Esophagus mucosa (tissue), 1 donor: Measurements from ENCODE around the gene NGB. TPM values are rescaled to one million over a fixed set of nuclear protein-coding genes. Genes with fewer than 3 reads are reported as not detected.
"Not testable (repeated sequence)": the region's sequence is repeated elsewhere in the genome, so short reads cannot be mapped to it uniquely, and the experiment has no call there.

ENCODE experiments used
- ATAC-seq: fragments of 200-7000 bp; cut with Tn5 transposase; one replicate; pipeline ENCODE4 v1.9.1; 2020
- total RNA-seq: library from RNA; stranded (reverse); gene quantifications from one replicate; pipeline ENCODE4 v1.2.4, GENCODE V29; 2023
- donor health status: DM: yes; HTN: yes; CAD: no.

The NGB gene, protein sequence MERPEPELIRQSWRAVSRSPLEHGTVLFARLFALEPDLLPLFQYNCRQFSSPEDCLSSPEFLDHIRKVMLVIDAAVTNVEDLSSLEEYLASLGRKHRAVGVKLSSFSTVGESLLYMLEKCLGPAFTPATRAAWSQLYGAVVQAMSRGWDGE
- not detected for total RNA-seq

DNA sequence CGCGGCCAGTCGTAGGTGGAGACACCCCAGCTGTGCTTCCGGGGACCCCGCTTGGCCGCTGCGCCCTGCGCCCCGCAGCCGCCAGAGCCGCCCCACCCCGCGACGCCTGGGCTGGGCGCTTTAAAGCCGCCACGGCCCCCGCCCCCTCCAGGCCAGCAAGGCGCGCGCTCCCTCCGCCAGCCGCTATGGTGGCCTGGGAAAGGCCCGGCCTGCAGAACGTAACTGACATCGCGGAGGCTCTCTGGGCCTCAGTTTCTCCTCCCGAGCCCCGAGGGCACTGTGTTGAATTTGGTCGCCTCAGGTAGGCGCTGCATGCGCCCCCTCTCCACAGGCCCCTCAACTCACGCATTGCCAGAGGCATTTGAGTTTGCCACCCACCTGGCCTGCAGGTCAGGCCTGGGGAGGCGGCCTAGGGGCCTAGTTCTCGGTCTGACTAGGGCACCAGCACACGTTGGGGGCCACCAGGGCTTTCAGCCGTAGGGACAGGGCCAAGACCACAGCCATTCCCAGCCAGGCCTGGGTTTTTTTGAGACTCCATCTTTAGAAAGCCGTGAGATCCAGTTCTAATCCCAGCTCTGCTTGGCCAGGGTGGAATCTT lies at the start of gene NGB:
NGB (minus strand) TSS at position 94 of the 598 bp plus-strand sequence. CDS start 269 bp downstream, outside the sequence.
- ATAC-seq: peak; percentile 6

DNA sequence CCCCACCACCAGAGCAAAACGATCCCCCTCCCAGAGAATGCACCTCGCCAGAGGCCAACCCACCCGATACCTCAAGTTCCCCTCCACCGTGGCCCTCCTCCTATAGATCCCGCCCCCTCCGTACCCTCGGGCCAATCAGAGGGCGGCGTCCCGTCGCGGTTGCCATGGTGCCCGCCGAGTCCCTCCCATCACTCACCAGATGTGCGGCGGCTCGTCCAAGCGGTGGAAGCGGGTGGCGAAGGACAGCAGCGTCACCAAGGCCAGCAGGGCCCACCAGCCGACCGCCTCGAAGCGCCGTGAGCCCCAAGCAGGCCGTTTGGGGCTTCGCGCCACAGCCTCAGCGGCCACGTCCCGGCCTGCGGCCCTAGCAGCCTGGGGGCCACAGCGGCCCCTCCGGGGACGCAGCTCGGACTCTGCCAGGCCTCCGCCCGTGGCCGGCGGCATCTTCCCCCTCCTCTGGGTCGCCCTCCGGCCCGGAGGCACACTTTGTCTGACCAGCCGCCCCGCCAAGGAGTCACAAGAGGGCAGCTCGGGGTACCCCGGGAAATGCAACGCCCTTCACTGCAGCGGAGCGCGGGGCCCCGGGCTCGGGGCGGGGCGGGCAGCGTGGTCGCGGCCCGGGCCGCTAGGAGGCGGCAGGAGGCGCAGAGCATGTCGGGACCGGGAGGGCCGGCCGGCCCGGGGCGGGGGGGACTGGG lies 49.4 kb upstream of the NGB start, which contains the start of gene POMT2:
POMT2 (minus strand) TSS at position 646 of the 698 bp plus-strand sequence; CDS start at position 444, 202 bp downstream.
- ATAC-seq: peak; percentile 81

DNA sequence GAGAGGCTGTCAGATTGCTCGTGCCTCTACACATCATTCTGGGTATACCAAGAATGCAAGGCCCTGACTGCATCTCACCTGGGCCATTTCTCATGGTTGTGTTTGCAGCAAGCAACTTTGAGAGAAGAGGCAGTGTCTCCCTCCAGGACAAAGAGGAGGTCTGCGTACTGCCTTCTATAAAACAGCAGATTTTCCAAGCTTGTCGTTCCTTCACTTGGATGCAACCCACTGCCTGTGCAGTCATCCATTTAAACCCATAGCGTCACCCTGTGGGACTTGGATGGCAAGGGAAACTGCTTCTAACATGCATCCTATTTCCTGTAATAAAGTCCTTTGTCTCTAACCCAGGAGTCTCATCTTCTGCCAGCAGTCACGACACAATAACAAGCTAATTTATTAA lies 48.4 kb upstream of the NGB start:
- no peak for ATAC-seq

DNA sequence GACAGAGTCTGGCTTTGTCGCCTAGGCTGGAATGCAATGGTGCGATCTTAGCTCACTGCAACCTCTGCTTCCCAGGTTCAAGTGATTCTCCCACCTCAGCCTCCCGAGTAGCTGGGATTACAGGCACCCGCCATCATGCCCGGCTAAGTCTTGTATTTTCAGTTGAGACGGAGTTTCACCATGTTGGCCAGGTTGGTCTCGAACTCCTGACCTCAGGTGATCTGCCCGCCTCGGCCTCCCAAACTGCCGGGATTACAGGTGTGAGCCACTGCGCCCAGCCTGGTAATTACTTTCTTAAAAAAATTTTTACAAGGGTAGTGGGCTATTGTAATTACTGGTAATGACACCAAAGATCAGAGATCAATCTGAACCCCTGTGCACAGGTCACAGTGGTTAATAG lies 47.8 kb upstream of the NGB start:
- not testable (repeated sequence) for ATAC-seq

DNA sequence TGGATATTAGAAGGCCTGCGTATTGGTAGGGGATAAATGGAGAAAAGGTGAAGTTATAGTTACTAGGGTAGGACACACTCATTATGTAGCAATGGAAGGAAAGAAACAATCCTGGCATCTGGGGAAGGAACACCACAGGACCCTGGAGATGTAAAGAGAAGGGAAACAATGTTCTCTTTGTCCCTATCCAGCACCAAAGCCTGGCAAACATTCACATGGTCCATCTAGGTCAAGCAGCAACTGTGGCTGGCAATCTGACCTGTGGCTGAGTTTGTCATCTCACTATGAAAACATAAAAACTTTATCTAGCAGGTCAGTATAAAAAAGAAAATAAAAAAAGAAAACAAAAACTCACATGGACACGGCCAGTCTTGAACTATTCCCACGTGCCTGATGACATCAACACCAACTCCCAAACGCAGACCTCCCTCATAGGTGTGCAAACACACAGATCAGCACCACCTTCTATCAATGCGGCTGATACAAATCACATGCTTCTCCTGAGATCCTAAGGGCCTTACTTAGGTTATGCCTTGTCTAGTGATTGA lies 47.1 kb upstream of the NGB start:
- no peak for ATAC-seq

DNA sequence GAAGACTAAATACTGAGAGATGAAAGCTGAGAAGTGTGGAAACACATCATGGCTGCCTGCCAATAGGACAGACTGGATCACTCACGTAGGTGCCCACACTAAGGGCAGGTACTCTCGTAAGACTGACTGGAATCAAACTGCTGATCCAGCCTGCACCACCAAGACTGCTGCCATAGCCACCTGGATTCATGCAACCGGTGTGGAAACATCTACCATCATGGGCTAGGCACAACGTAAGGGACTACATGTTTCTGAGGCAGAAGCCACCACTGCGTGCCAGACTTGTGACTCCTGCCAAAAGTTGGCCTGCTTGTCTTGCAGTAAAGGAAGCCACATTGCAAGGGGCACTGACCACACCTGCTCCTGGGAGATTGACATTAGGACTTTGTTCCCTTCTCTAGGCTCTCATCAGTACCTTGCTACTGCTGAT lies 45.9 kb upstream of the NGB start:
- ATAC-seq: no peak

DNA sequence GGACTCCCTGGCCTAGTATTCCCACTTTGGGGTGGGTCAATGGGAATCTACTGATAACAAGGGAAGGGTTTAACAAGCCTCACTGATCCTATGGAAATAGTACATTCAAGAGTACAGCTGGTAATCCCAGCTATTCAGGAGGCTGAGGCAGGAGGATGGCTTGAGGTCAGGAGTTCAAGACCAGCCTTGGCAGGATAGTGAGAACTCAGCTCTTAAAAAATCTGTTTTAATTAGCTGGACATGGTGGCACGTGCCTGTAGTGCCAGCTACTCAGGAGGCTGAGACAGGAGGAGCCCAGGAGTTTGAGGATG lies 45.1 kb upstream of the NGB start:
- no peak for ATAC-seq

DNA sequence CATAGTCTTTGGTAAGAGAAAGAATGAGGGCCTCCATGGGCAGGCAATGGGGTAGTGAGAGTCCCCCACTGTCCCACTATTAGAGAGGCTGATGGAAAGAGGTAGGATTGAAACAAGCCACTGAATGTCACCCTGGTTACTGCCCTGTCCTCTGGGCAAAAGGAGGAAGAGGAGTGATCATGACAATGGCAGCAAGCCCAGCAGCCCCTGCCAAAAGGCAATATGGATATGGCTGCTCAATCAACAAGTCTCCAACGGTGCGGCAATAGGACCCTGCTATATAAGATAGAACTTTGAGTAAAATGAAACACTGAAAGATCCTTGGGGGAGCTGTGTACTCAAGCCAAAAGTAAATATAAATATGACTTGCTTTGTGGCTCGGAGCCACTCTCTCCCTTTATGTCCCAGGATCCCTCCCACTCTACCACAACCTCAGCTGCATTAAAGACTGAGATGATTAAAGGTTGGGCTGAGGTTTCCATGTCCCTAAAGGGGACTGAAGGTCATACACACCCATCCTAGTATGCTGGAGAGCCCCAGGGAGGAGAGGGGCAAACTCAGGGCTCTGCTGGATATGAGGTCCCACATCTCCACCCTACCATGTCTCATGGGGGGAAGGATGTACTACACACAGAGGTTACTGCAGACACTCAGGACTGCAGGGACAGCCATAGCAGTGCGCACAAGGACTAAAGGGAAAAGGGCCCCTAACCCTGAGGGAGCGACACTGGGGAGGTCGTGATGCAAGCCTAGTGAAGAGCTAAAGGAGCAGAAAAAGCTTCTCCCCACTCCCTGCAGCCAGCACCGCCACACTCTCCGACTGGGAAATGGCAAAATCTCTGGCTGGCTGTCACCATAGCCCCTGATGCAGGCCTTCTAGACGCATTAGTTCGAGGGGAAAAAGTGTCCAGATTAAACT lies 43.8 kb upstream of the NGB start:
- no peak for ATAC-seq

DNA sequence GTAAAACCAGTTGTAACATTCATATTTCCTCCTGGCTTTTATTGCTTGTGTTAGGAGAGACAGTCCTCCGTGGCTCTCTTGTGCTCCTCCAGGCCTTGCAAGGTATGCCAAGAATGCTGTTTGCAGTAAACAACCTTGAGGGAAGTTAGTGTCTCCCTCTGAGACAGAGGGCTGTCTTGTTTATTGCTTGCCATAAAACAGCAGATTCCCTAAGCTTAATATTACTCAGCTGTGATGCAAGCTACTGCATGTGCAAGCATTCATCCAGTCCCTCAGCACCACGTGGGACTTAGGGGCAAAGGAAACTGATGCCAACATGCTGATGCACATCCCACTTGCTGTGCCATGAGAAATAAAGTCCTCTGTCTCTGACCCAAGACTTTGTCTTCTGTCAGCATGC lies 43.0 kb upstream of the NGB start:
- ATAC-seq: peak; percentile 75

DNA sequence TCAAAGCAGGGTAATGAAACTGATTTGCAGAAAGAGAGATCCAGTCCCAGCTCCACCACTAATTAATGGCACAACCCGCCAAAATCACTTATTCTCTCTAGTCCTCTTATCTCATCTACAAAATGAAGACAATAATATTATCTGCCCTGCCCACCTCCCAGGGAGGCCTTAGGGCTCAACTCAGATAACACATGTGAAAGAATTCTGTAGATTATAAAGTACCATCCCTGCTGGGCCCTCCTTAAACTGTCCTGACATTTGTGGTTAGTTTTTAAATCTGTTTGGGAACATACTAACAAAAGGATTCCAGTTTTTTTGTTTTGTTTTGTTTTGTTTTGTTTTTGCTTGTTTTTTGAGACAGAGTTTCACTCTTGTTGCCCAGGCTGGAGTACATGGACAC lies 42.4 kb upstream of the NGB start:
- no peak for ATAC-seq

DNA sequence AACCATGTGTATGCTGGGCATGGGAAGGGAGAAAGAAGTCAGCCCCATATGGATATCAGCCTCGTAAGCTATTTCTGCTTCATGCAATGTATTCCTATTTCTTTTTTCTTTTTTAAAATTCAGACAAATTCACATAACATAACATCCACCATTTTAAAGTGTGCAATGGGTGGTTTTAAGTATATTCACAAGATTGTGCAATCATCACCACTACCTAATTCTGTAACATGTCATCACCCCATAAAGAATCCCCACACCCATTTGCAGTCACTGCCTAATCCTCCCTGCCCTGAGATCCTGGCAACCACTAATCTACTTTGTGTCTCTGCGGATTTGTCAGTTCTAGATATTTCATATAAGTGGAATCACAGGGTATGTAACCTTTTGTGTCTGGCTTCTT lies 40.2 kb upstream of the NGB start:
- ATAC-seq: peak; percentile 64

DNA sequence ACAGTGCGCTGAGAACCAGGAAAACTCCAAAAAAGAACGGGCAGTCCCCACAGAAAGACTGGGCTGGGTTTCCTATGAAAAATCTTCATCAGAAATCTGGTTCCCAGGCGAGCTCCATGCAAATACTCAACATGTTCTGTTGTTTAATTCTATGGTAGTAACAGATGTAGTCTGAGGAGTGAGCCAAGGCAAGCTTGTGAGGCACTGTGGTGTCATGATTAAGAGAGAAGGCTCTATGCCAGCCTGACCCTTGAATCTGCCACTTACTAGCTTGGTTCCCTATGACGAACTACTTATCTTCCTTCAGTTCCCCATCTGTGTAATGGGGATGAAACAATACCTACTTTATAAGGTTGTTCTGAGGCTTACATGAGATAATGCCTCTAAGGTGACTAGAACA lies 39.0 kb upstream of the NGB start:
- ATAC-seq: no peak

DNA sequence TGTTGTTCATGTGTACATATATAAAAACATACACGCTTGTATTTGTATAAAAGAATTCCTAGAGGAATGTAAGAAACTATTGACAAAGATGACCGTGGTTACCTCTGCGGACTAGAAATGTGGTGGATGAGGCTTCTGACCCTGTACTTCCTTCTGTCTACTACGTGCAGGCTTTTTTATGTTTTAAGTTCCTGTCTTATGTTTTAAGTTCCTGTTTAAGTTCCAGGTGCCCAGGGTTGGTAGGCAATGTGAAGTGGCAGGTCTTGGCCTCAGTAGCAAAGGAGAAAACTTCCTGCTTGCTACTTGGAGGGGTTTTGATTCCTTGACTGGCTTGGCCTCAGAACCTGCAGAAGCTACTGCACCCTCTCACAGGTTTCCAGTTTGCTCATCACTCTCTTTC lies 38.1 kb upstream of the NGB start:
- no peak for ATAC-seq

DNA sequence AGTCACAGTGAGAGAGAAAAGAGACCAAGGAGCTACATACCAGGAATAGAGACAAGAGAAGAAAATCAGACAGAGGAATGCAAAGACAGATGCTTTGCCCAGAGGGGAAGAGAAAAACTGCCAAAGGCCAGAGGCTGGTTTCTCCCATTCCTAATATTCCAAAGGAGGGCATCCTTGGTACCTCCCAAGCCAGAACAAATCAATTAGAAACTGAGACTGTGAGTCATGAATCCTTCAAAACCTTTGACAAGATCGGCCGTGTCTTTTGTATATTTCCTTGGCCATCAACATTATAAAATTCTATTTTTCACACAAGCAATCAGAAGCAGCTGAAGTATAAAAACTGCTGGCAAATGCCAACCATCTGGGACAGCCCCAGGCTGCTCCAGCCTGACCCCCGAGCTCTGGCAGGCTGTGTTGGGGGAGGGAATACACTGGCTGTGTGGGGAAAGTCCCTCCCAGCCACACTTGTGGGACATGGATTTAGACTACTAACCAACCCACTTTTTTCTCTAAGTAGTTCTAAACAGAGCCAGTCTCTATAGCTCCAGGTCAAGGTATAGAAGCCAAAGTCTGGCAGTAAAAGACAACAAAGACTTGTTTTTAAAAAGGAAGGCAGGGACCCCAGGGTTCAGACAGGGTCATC lies 36.0 kb upstream of the NGB start:
- no peak for ATAC-seq

DNA sequence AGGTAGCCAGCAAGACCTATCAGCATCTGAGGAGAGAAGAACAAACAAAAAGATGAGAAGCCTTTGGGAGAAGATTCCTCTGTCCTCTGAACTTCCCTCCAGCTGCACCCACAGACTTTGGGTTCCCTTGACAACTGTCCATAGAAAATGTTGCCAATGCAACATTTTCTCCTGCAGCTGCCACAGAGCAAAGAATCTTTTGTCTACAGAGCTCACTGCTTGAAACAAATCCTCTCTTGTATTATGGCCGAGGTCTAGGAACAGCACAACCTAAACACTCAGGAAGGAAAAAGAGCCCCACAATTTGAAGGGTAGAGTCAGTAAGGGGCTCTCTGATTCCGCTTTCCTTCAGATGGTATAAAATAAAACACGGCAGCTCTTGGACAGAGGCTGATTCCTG lies 35.4 kb upstream of the NGB start:
- ATAC-seq: no peak

DNA sequence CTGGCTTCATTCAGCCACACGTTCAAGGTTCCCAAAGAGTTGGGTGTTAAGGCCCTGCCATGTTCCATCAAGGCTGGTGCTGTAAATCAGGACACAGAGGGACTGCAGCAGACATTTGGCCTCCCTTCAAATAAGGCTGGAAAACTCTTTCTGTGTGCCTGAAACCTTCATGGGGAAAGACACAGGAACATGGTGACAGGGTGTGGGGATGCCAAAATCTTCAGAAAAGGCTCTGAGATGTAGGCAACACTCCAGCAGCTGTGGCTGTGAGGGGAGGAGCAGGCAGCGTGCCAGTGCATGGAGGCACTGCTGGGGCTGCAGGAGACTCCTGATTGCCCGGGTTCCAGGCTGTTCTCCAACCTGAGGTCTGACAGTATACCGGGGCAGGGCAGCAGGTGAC lies 34.7 kb upstream of the NGB start:
- ATAC-seq: no peak

DNA sequence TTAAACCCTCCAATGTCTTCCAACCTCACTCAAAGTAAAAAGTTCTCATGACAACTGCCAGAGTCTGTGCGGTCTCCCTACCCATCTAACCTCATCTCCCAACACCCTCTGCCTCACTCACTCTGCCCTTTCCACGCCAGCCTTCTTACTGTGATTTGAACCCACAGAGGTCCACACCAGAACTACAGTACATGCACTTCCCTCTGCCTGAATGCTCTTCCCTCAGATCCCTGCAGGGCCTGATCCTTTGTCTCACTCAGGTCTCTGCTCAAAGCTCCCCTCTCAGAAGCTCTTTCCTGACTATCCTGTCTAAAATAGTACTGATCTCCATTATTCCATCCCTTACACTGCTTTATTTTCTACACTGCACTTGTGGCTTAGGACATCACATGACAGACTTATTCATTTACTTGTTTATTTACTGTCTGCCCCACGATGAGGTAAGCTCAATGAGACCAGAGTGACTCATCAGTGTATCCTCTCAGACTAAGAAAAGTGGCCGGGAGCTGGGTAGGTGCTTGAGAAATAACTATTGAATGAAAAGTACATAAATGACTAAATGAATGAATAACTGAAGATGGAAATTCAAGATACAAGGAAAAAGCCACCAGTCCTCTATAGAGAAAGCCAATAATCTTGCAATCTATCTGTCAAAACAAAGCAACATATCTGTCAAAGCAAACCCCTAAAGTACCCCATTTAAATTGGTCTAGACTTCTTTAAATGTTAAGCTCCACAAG lies 32.6 kb upstream of the NGB start:
- ATAC-seq: peak; percentile 93

DNA sequence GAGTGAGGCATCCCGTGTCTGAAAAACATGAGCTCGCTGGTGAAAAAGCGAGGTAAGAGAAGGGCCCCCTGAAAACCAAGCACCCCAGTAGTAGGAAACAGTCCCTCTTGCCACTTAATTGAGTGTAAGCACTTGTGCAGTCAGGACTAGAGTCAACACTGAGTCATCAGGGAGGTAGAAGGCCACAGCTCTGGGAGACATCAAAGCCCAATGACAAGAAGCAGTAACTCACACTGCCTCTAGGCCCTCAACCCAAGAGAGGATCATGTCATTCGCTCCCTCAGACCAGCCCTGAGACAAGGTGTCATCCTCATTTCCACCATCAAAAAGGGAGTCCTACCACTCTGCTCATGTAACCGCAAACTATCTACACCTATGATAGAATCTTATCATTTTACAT lies 31.9 kb upstream of the NGB start:
- ATAC-seq: peak; percentile 79

DNA sequence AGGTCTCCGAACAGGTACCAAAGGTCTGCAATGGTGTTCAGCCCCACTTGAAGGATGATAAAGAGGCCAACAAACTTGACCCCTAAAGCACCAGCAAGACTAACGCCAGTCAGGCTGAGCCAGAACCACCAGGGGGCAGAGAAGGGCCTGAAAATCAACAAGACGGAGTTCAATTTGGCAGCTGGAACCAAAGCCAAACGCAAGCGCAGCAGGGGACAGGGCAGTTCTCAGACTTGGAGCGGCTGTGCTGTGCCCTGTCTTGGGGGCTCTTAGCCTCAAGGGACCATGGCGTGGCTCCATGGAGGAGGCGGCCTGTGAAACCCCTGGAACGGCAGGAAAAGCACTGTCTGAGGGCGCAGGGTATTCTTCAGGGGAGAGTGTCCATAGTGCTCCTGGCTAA lies 30.1 kb upstream of the NGB start:
- ATAC-seq: peak; percentile 22

DNA sequence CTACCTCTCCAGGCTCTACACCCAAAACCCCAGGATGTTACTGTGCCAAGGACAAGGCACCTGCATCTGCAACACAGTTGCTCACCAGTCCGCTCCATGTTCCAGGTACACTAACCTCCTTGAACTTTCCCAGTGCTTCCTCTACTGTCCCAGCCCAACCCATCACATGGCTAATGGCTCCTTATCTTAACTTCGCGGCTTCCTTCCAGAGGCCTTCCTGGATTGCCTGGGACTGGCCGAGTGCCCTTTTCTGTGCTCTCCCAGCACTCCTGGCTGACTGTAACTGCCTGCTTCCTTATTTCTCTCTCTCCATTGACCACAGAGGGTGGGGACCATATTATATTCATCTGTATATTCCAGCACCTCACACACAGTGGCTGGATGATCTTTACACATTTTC lies 28.8 kb upstream of the NGB start:
- no peak for ATAC-seq

DNA sequence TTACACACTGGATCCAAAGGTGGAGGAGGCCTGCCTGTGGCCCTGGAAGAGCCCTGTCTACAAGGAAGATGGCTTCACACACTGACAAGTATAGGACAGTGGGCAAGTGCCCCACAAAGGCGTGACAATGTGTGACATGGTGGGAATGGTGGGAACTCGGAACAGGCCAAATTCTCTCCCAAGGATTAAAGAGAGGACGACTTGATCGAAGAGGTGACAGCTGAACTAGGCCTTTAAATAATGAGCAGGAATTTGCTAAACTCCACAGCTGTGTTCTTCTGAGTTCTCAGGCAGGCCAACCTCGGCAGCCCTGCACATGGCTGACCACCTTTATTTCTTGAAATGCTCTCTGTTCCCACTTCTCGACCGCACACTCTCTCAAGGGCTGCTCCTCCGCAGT lies 25.9 kb upstream of the NGB start:
- ATAC-seq: no peak

DNA sequence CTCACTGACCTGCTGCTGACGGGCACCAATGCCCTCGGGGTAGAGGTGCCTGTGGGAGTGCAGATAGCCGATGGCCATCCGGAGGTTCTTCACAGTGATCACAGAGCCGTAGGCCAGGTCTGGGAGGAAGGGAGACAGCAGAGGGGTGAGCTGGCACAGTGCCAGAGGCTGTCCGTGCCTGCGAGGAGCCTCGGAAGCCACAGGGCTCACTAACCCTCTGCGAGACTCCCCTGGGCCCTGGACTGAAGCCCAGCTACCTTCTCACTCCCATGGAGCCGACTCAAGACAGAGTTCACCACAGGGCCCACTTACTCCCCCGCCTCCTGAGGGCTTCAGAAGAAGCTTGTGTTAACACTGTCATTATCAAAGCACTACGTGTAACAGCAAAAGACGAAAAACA lies 25.1 kb upstream of the NGB start:
- no peak for ATAC-seq
